ENCODE data around the gene NAT9. TPM values are rescaled to one million over a fixed set of nuclear protein-coding genes. Genes with fewer than 3 reads are reported as not detected.
A peak's percentile ranks its signal among the peaks of the same experiment; 100 is the strongest.

The NAT9 gene
- total and polyA plus RNA-seq, 2 experiments from 2014 or later = 37.3 to 37.5 TPM

- TF ChIP-seq ETS1 (IDR thresholded peaks at IDR 0.05) (no peak), ZNF114 (CRISPR knock-in tag; IDR thresholded peaks at IDR 0.05) (no peak), NANOG (IDR thresholded peaks at IDR 0.05; ENCODE audit: borderline replicate concordance) (no peak), JUNB (IDR thresholded peaks at IDR 0.05; ENCODE audit: unreplicated experiment) (no peak), STAT1 (IDR thresholded peaks at IDR 0.05; ENCODE audit: unreplicated experiment) (no peak), ZNF331 (CRISPR knock-in tag; IDR thresholded peaks at IDR 0.05; ENCODE audit: low read depth) (no peak), CREB1 (CRISPR knock-in tag; IDR thresholded peaks at IDR 0.05; ENCODE audit: low read depth) (no peak), EZH2phosphoT487 (IDR thresholded peaks at IDR 0.05; ENCODE audit: unreplicated experiment) (no peak)
Observed at GRCh38 chr17:74746922-74747321, 29.2 kb downstream of the NAT9 start (continued).

- DNase-seq (ENCODE audit: low spot score) = no peak
- H3K27me3 Mint-ChIP-seq (ENCODE audit: insufficient read depth, low read depth, poor library complexity) = peaks cover 31% of the 10 kb centered on the region
- H3K36me3 Mint-ChIP-seq (ENCODE audit: low read depth) = peaks cover 7% of the 10 kb centered on the region
- Histone ChIP-seq H3K27me3 (ENCODE audit: insufficient read depth) (no peaks in the 10 kb centered on the region), H3K36me3 (ENCODE audit: insufficient read depth) (no peaks in the 10 kb centered on the region), H4K20me1 (replicated peaks; ENCODE audit: insufficient read depth) (peaks cover 18% of the 10 kb centered on the region), H2AFZ (no peak overlapping the region), H3K27ac (ENCODE audit: low read depth) (peak overlapping the region; percentile 63; the same call in 1 of the 2 replicates), H3K79me2 (replicated peaks; ENCODE audit: insufficient read depth) (peaks cover 24% of the 10 kb centered on the region), H3K4me2 (peak overlapping the region; percentile 88), H3K9me2 (ENCODE audit: insufficient read depth) (no peaks in the 10 kb centered on the region), H3F3A (replicated peaks; ENCODE audit: low read depth) (peaks cover 6% of the 10 kb centered on the region; the same call in 1 of the 2 replicates), H3K4me3 (peak overlapping the region; percentile 94; the same call in 1 of the 2 replicates), H3K4me1 (ENCODE audit: insufficient read depth) (peaks cover 56% of the 10 kb centered on the region)
- H3K4me3 Mint-ChIP-seq = no peak overlapping the region; the same call in 2 of the 3 replicates
- H3K9me3 Mint-ChIP-seq = no peaks in the 10 kb centered on the region
- no peak for TF ChIP-seq JUNB (IDR thresholded peaks at IDR 0.05; ENCODE audit: unreplicated experiment)
- no peak for TF ChIP-seq ZNF114 (CRISPR knock-in tag; IDR thresholded peaks at IDR 0.05)
- TF ChIP-seq ETS1 (IDR thresholded peaks at IDR 0.05) = no peak
- H3K4me1 Mint-ChIP-seq = peaks cover 57% of the 10 kb centered on the region
- no peak for ATAC-seq
- no peak overlapping the region for H3K27ac Mint-ChIP-seq
Observed at GRCh38 chr17:74746376-74746775, 29.8 kb downstream of the NAT9 start.

DNA sequence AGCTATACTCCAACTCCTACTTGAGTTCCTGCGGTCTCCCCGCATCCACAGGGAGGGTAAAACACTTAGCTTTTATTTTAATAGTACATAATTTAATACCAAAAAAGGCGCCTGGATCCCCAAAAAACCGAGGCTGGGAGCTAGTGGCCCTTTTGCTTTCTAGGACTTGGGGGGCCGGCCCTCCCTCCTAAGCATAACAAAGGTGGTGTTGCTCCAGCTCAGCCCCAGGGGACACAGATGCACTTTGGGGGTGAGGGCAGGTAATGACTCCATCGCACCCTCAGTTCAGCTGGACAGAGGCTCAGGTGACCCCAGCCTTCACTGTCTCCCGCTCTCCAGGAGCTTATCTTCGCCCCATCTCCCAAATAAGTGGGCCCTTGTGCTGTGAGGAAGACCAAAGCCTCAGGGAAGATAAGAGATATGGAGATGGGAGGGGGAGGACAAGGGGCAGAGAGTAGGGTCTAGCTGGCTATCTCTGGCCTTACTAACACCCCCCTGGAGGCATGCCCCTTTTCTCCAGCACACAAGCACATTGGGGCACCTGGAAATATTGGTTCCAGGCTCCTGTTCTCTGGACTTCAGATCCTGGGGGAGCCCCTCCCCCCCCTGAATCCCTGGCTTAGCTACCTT lies 30.5 kb downstream of the NAT9 start:
- Mint-ChIP-seq H3K36me3 (ENCODE audit: low read depth) (no peaks in the 10 kb centered on the region; the same call in 2 of the 3 replicates), H3K27me3 (ENCODE audit: insufficient read depth, low read depth, poor library complexity) (peaks cover 25% of the 10 kb centered on the region), H3K9me3 (no peaks in the 10 kb centered on the region), H3K27ac (no peak overlapping the region), H3K4me1 (peaks cover 50% of the 10 kb centered on the region), H3K4me3 (0 out of 3 replicates have a peak overlapping the region, but pooled peaks have one; percentile 26)
- peaks cover 49% of the 10 kb centered on the region for H3K4me1 ChIP-seq (ENCODE audit: insufficient read depth)
- H3K27ac ChIP-seq (ENCODE audit: low read depth) = peak overlapping the region; percentile 72; the same call in 1 of the 2 replicates
- peak overlapping the region; percentile 97; the same call in 1 of the 2 replicates for H2AFZ ChIP-seq
- no peak for DNase-seq (ENCODE audit: low spot score)
- H3K36me3 ChIP-seq (ENCODE audit: insufficient read depth) = no peaks in the 10 kb centered on the region
- H3K9me2 ChIP-seq (ENCODE audit: insufficient read depth) = no peaks in the 10 kb centered on the region
- no peaks in the 10 kb centered on the region for H3K27me3 ChIP-seq (ENCODE audit: insufficient read depth)
- TF ChIP-seq POLR2AphosphoS5 (IDR thresholded peaks at IDR 0.05; ENCODE audit: low read depth) = peak; percentile 38; the same call in 1 of the 2 replicates
- no peak for TF ChIP-seq EZH2 (IDR thresholded peaks at IDR 0.05; ENCODE audit: low read depth, unreplicated experiment)
- H3K4me3 ChIP-seq = peak overlapping the region; percentile 54
- H3K4me2 ChIP-seq = peak overlapping the region; percentile 88
- peaks cover 17% of the 10 kb centered on the region for H3K79me2 ChIP-seq (replicated peaks; ENCODE audit: insufficient read depth)
- H3F3A ChIP-seq (replicated peaks; ENCODE audit: low read depth) = peaks cover 6% of the 10 kb centered on the region; the same call in 1 of the 2 replicates
- ATAC-seq = no peak
- peaks cover 12% of the 10 kb centered on the region; the same call in 1 of the 2 replicates for H4K20me1 ChIP-seq (replicated peaks; ENCODE audit: insufficient read depth)
